Spleen (tissue), 7 donors: ENCODE data around the gene ABCA12.

Source experiments
- CTCF ChIP-seq, 11 experiments: fragments of 200-600 bp in 7 of 11; fragments of 450-650 bp in 4 of 11; sonication (generic) in 4 of 11; IDR thresholded peaks in 8 of 11; conservative IDR thresholded peaks in 3 of 11; 1 replicate in 7 of 11; 2 replicates in 4 of 11; pipeline versions ENCODE4 v1.4.0 to v1.8.0; 2016 to 2021; ENCODE audit warnings: antibody characterized with exemption in 11 of 11, inconsistent platforms in 4 of 11, mild to moderate bottlenecking in 1 of 11
- POLR2A ChIP-seq, 3 donors: fragments of 450-650 bp; IDR thresholded peaks; one replicate each; pipeline ENCODE4 v1.5.1; 2017; ENCODE audit warnings: antibody characterized with exemption in 3 of 3, mild to moderate bottlenecking in 1 of 3
- donor health status: DM: no; HTN: no; CAD: no; lungs with moderate emphysema.
- donor health status: DM: no; HTN: no; CAD: no.
- donor health status: DM: no; HTN: no; CAD: no.

DNA sequence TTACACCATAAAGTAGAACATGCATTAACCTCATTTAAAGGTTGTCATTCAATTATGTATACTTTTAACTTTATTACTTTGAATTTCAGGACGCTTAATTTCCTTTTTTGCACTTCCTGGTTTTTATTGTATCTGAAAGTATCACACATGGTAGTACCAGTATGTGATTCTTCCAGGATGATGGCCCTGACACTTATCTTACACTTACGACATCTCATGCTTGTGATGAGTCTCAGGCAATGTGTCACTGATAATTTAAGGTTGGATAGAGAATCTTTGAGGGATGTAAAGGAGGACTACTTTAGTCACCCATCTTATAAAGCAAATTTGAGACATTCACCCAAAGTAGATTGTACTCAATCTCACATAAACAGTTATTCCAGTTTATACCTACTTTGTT, 74.9 kb downstream of the ABCA12 start:
- TF ChIP-seq POLR2A (IDR thresholded peaks at IDR 0.05): no peak
- no peak for TF ChIP-seq CTCF (IDR thresholded peaks at IDR 0.05 in 8 of 11, conservative IDR thresholded peaks at IDR 0.05 in 3 of 11)
